ENCODE measurements around the gene TAX1BP1. TPM values are rescaled to one million over a fixed set of nuclear protein-coding genes. Genes with fewer than 3 reads are reported as not detected.
"Not testable (repeated sequence)": the region's sequence is repeated elsewhere in the genome, so short reads cannot be mapped to it uniquely, and the experiment has no call there.

Gene TAX1BP1
- total RNA-seq, 1 experiment from 2014 or later, result 101 TPM

DNA sequence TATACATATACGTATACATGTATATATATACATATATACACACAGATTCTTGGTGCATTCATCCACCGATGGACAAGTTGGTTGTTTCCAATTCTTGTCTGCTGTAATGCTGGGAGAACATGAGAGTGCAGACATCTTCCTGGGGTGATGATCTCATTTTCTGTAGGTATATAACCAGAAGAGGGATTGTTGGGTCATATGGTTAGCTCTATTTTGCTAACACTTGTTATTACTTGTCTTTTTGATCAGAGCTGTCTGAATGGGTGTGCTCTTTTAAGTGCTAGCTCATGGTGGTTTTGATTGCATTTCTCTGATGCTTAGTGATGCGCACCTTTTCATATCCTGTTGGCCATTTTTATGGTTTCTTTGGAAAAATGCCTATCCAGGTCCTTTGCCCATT, 106.4 kb downstream of the TAX1BP1 start:
- no peaks in the 10 kb centered on the region for H3K4me1 ChIP-seq (replicated peaks)
- H3K9me3 ChIP-seq (replicated peaks), result no peaks in the 10 kb centered on the region
- no peaks in the 10 kb centered on the region for H3K27me3 ChIP-seq (replicated peaks)
- 0 out of 2 replicates have a peak, but pooled peaks cover 5% of the 10 kb centered on the region for H3K36me3 ChIP-seq
- no peak overlapping the region for H3K4me3 ChIP-seq
- DNase-seq (ENCODE audit: low read depth in 1 of 2, low spot score in 2 of 2), result no peak
- H3K27ac ChIP-seq, result no peak overlapping the region

DNA sequence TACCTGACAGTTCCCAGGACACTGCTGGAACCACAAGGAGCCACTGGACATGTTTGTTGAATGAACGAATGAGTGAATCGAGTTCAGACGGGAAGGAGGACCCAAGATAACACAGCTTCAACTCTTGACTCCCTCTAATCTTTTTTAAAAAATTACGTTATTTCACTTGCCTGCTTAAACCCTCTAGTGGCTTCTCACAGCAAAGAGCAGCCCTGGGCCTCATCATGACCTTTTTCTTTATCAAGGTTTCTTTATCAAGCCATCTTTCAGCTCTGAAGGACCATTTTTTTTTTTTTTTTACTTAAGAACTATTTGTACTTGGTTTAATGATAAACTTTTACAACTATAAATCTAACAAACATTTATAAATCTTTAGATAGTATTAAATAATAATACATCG, 110.6 kb downstream of the TAX1BP1 start:
- no peak overlapping the region for H3K4me3 ChIP-seq
- no peaks in the 10 kb centered on the region for H3K4me1 ChIP-seq (replicated peaks)
- H3K9me3 ChIP-seq (replicated peaks), result no peaks in the 10 kb centered on the region
- no peak for DNase-seq (ENCODE audit: low read depth in 1 of 2, low spot score in 2 of 2)
- H3K36me3 ChIP-seq, result no peaks in the 10 kb centered on the region
- no peak overlapping the region for H3K27ac ChIP-seq
- H3K27me3 ChIP-seq (replicated peaks), result no peaks in the 10 kb centered on the region

DNA sequence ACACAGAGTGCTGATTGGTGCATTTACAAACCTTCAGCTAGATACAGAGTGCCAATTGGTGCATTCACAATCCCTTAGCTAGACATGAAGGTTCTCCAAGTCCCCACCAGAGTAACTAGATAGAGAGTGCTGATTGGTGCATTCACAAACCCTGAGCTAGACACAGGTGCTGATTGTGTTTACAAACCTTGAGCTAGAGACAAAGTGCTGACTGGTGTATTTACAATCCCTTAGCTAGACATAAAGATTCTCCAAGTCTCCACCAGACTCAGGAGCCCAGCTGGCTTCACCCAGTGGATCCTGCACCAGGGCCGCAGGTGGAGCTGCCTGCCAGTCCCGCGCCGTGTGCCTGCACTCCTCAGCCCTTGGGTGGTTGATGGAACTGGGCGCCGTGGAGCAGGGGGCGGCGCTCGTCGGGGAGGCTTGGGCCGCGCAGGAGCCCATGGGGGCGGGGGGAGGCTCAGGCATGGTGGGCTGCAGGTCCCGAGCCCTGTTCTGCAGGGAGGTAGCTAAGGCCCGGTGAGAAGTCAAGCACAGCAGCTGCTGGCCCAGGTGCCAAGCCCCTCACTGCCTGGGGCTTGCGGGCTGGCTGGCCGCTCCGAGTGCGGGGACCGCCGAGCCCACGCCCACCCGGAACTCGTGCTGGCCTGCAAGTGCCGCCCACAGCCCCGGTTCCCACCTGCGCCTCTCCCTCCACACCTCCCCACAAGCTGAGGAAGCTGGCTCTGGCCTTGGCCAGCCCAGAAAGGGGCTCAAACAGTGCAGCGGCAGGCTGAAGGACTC, 116.9 kb downstream of the TAX1BP1 start:
- not testable (repeated sequence) for H3K27ac ChIP-seq; H3K9me3 ChIP-seq (replicated peaks); H3K4me1 ChIP-seq (replicated peaks); DNase-seq (ENCODE audit: low read depth in 1 of 2, low spot score in 2 of 2); H3K27me3 ChIP-seq (replicated peaks); H3K36me3 ChIP-seq; H3K4me3 ChIP-seq

DNA sequence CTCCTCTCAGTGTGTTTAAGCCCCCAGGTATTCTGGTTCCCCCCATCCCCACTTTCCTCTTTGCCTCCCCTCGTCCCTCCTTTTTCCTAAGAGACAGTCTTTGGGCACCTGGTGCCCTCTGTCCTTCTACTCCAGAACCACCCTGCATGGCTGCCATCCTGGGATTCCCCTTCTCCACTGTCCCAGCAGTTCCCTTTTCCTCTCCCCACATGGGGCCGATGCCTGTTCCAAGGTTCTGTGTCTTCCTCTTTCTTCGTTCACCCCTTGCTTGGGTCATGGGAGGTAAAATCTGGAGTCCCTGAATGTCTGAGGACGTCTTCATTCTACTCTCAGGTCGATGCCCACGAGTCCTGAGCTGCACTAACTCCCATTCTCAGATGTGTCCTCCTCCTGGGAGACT, 120.8 kb downstream of the TAX1BP1 start:
- Histone ChIP-seq H3K27me3 (replicated peaks) (no peaks in the 10 kb centered on the region), H3K4me1 (replicated peaks) (peaks cover 12% of the 10 kb centered on the region), H3K36me3 (peaks cover 5% of the 10 kb centered on the region; the same call in 1 of the 2 replicates), H3K4me3 (no peak overlapping the region), H3K27ac (no peak overlapping the region), H3K9me3 (replicated peaks) (no peaks in the 10 kb centered on the region)
- DNase-seq (ENCODE audit: low read depth in 1 of 2, low spot score in 2 of 2), result no peak

DNA sequence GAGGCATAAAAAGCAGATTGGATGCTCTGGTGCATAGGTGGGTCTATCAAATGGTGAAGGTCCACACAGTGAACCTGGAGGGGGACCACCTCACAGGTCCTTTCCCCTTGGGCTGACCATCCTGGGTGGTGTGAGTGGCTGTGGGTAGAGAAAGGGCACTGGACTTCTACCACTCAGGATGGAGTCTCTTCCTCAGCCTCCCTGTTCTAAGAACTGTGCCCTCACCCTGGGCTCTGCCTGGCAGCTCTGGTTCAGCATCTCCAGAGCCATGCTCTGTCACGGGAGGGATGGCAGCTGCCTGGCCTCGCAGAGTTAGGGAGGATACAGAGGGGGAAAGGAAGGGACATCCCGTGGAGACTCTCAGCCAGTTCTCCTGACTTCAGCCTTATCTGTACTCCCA, 121.8 kb downstream of the TAX1BP1 start:
- Histone ChIP-seq H3K4me1 (replicated peaks) (peaks cover 12% of the 10 kb centered on the region), H3K27ac (no peak overlapping the region), H3K4me3 (no peak overlapping the region), H3K36me3 (peaks cover 3% of the 10 kb centered on the region; the same call in 1 of the 2 replicates), H3K9me3 (replicated peaks) (no peaks in the 10 kb centered on the region), H3K27me3 (replicated peaks) (no peaks in the 10 kb centered on the region)
- no peak for DNase-seq (ENCODE audit: low read depth in 1 of 2, low spot score in 2 of 2)

DNA sequence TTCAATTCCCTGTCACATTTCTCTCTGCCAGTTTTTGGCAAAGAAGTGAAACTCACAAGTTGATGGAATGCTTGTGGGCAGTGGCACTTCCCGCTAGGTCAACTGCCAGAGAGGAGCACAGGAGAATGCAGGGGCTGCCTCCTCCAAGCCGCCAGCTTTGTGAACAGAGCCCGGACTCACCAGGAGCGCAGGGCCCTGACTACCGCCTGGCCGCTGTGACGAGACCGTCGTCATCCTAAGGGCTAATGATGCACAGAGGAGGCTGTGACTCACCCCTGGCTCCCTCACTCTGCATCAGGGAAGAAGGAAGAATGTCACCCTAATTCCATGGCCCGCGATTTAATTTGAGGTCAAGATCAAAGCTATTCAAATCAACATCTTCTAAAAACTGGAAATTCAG, 123.9 kb downstream of the TAX1BP1 start:
- Histone ChIP-seq H3K27ac (peak overlapping the region; percentile 37), H3K36me3 (peaks cover 3% of the 10 kb centered on the region; the same call in 1 of the 2 replicates), H3K4me1 (replicated peaks) (peaks cover 12% of the 10 kb centered on the region), H3K27me3 (replicated peaks) (no peaks in the 10 kb centered on the region), H3K9me3 (replicated peaks) (no peaks in the 10 kb centered on the region), H3K4me3 (no peak overlapping the region)
- peak; percentile 77 to 86 for DNase-seq (ENCODE audit: low read depth in 1 of 2, low spot score in 2 of 2)

DNA sequence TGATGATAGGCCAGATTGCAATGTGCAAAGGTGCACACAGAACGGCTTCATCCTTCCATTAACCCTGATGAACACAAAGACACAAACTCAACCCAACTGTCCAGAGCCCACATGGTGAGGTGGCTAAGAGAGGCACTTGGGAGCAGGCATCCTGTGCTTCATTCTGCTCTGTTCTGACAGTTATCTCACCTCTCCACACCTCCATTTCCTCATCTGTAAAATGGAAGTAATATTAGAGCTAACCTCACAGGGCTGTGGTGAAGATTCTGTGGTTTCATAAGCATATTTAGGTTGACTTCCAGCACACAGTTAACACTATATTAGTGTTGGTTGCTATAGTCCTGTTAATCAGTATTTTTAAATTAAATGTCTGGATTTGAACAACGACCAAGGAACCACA, 126.3 kb downstream of the TAX1BP1 start:
- peaks cover 3% of the 10 kb centered on the region; the same call in 1 of the 2 replicates for H3K36me3 ChIP-seq
- peaks cover 12% of the 10 kb centered on the region for H3K4me1 ChIP-seq (replicated peaks)
- DNase-seq (ENCODE audit: low read depth in 1 of 2, low spot score in 2 of 2), result no peak
- no peaks in the 10 kb centered on the region for H3K9me3 ChIP-seq (replicated peaks)
- no peaks in the 10 kb centered on the region for H3K27me3 ChIP-seq (replicated peaks)
- no peak overlapping the region for H3K27ac ChIP-seq
- no peak overlapping the region for H3K4me3 ChIP-seq

DNA sequence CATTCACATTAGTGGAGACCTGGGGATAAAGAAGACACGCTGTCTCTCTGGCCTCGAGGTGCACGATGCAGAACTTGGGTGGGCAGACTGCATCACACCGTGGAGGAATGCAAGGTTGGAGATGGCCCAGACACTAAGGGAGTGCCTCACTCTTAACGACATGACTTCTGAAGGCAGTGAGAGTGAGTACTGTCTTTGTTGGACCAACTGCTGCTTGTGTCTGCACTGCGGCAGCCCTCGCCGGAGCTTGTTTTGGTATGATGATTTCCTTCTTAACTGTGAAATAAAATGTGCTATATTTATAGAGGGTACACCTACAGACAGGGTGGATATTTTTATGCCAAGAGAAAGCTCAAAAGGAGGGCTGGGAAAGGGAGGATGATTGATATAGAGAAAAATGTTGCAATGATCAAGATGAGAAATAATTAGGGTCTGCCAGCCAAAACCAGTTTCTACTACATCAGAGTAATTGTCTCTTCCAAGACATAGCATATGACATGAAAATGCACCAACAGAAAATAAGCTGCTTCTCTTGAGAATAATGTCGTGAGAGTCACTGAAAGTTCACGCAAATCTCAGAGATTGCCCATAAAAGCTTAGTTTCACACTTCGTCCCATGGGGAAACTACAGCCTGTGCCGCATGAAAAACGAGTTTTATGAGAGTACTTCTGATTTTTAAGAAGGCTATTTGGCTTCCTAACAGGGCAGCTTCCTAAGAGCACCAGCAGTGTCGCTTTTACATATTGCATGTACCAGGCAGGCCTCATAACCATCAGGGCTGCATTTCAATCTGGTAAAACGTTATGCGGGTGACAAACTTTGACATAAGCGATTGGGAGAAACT, 127.1 kb downstream of the TAX1BP1 start:
- no peak for DNase-seq (ENCODE audit: low read depth in 1 of 2, low spot score in 2 of 2)
- H3K9me3 ChIP-seq (replicated peaks), result no peaks in the 10 kb centered on the region
- no peak overlapping the region for H3K27ac ChIP-seq
- no peaks in the 10 kb centered on the region for H3K27me3 ChIP-seq (replicated peaks)
- no peak overlapping the region for H3K4me3 ChIP-seq
- peaks cover 3% of the 10 kb centered on the region; the same call in 1 of the 2 replicates for H3K36me3 ChIP-seq
- H3K4me1 ChIP-seq (replicated peaks), result peaks cover 12% of the 10 kb centered on the region

DNA sequence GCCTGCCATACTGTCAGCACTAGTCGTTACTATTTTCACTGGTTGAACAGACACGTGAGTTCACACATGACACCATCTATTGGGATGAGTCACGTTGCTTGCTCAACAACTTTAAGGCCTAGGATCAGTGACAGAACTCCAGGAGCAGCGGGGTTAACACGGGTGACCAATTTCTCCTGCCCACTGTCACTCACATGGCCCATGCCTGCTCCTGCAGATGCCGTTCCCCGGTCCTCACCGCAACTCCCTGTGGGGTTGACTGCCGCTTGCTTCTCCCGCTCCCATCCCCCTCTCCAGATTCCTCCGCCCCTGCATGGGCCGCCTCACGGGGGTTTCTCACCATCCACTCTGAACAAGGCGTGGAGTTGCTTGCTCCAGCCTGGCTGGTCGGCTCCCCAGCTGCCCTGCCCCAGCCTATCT, 128.2 kb downstream of the TAX1BP1 start:
- Histone ChIP-seq H3K27me3 (replicated peaks) (peaks cover 4% of the 10 kb centered on the region; the same call in 1 of the 2 replicates), H3K36me3 (peaks cover 3% of the 10 kb centered on the region; the same call in 1 of the 2 replicates), H3K4me1 (replicated peaks) (peaks cover 16% of the 10 kb centered on the region), H3K4me3 (no peak overlapping the region), H3K27ac (no peak overlapping the region), H3K9me3 (replicated peaks) (no peaks in the 10 kb centered on the region)
- DNase-seq (ENCODE audit: low read depth in 1 of 2, low spot score in 2 of 2), result no peak

DNA sequence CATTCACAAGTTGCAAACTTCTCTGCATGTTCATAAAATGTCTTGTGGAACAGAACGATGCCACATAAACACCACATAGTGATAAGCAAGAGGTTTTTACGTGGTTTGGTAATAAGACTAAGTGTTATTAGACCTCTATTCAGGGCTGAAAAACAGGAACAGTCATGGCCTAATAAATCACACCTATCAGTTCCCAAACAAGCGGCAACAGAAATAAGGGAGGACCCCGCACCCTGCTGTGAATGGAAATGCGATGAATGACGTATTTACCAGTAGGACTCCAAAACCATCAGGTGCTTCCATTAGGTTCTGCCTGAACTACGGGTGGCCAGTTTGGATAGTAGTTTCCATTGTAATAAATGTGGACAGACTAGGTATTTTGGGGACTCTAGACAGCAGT, 129.1 kb downstream of the TAX1BP1 start:
- Histone ChIP-seq H3K4me1 (replicated peaks) (peaks cover 14% of the 10 kb centered on the region), H3K9me3 (replicated peaks) (no peaks in the 10 kb centered on the region), H3K36me3 (no peaks in the 10 kb centered on the region; the same call in 1 of the 2 replicates), H3K4me3 (no peak overlapping the region), H3K27me3 (replicated peaks) (peaks cover 4% of the 10 kb centered on the region; the same call in 1 of the 2 replicates), H3K27ac (no peak overlapping the region)
- no peak for DNase-seq (ENCODE audit: low read depth in 1 of 2, low spot score in 2 of 2)

DNA sequence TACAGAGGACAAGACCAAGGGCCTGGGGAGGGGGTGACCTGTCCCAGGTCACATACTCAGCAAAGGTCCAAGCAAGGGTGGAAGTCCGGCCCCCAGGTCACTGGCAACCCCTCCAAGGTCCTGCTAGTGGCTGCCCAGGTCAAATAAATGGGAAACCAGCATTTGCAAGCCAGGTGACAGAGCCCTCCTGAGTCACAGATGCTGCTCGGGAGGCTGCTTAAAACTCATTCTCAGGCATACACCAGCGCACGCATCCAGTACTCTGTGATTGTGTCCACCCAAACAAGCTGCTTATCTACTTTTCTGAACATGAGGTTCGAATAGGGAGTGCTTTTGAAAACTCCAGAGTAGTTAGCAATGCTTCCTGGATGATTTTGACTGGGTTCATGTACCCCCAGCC, 130.6 kb downstream of the TAX1BP1 start:
- H3K27ac ChIP-seq, result no peak overlapping the region
- DNase-seq (ENCODE audit: low read depth in 1 of 2, low spot score in 2 of 2), result no peak
- H3K36me3 ChIP-seq, result no peaks in the 10 kb centered on the region; the same call in 1 of the 2 replicates
- peaks cover 15% of the 10 kb centered on the region for H3K4me1 ChIP-seq (replicated peaks)
- no peaks in the 10 kb centered on the region for H3K9me3 ChIP-seq (replicated peaks)
- no peak overlapping the region for H3K4me3 ChIP-seq
- H3K27me3 ChIP-seq (replicated peaks), result peaks cover 4% of the 10 kb centered on the region; the same call in 1 of the 2 replicates

DNA sequence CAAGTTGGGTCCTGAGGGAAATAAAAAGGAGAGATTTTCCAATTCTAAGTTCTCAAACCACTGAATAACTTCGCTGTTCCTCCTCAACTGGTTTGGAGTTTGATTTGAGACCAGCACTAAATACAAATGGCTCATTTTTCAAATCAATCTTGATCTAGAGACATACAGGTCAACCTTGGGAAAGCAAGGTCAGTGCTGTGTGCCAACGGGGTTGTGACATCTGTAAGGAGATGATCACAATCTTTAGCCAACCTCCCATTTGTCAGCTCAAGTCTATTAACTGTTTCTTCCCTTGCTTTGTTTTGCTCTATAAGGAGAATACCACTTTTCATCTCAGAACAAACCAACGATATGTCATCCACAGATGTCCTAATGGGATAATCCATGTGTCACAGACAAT, 131.1 kb downstream of the TAX1BP1 start:
- Histone ChIP-seq H3K27me3 (replicated peaks) (peaks cover 4% of the 10 kb centered on the region; the same call in 1 of the 2 replicates), H3K4me3 (no peak overlapping the region), H3K27ac (no peak overlapping the region), H3K9me3 (replicated peaks) (no peaks in the 10 kb centered on the region), H3K36me3 (no peaks in the 10 kb centered on the region; the same call in 1 of the 2 replicates), H3K4me1 (replicated peaks) (peaks cover 15% of the 10 kb centered on the region)
- no peak for DNase-seq (ENCODE audit: low read depth in 1 of 2, low spot score in 2 of 2)

DNA sequence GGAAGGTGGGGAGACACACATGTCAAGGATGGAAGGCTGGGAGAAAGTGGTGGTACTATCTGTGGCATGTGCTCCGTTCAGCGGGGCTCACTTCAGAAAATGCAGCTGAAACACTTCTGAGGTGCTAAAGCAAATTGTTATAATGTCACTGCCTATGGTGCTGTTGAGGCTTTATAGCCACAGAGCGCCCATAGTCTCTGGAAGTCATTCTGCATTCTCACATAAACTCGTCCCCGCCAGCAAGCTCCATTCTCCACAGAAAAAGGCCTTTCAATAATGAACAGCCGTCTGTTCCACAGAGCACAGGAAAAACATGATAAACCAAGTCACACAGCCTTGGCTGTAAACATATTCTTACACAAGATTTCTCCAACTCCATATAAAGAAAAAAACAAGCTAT, 131.9 kb downstream of the TAX1BP1 start:
- H3K36me3 ChIP-seq, result no peaks in the 10 kb centered on the region
- H3K27me3 ChIP-seq (replicated peaks), result peaks cover 4% of the 10 kb centered on the region; the same call in 1 of the 2 replicates
- H3K27ac ChIP-seq, result no peak overlapping the region
- DNase-seq (ENCODE audit: low read depth in 1 of 2, low spot score in 2 of 2), result no peak
- H3K4me3 ChIP-seq, result no peak overlapping the region
- peaks cover 15% of the 10 kb centered on the region for H3K4me1 ChIP-seq (replicated peaks)
- no peaks in the 10 kb centered on the region for H3K9me3 ChIP-seq (replicated peaks)
